ENCODE results near the gene HERPUD2.

DNA sequence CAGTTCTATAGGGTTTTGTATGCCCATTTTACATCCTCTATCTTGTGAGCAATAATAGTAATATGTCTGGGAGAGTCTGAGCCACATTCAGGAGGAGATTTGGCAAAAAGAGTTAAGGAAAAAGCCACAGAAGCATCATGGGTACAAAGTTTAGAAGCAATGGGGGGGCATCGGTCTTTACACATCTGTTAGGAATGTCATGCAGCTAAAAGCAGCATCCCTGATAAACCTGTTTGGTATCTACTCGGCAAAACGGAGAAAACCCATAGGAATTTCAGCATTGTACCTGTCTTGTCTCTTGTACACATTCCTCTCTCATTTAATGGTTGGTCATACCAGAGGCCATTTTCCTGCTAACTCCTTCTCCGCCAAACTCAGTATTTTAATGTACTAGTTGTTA lies 12.5 kb upstream of the HERPUD2 start:
- TF ChIP-seq, protein P1, sequence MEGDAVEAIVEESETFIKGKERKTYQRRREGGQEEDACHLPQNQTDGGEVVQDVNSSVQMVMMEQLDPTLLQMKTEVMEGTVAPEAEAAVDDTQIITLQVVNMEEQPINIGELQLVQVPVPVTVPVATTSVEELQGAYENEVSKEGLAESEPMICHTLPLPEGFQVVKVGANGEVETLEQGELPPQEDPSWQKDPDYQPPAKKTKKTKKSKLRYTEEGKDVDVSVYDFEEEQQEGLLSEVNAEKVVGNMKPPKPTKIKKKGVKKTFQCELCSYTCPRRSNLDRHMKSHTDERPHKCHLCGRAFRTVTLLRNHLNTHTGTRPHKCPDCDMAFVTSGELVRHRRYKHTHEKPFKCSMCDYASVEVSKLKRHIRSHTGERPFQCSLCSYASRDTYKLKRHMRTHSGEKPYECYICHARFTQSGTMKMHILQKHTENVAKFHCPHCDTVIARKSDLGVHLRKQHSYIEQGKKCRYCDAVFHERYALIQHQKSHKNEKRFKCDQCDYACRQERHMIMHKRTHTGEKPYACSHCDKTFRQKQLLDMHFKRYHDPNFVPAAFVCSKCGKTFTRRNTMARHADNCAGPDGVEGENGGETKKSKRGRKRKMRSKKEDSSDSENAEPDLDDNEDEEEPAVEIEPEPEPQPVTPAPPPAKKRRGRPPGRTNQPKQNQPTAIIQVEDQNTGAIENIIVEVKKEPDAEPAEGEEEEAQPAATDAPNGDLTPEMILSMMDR (IDR thresholded peaks at IDR 0.05), result no peak
- TF ChIP-seq POLR2A (IDR thresholded peaks at IDR 0.05), result no peak
